GM12864 (cell line): ENCODE measurements around the gene LINC00632.

ENCODE experiments used
- DNase-seq: peaks from one replicate; pipeline ENCODE4 v3.0.0-alpha.2; 2011; ENCODE audit warnings: low read depth
- H3K4me3 ChIP-seq: 2 replicates; pipeline ENCODE4 v1.5.1; 2011; ENCODE audit warnings: mild to moderate bottlenecking, low read depth, low read length, control low read depth
- TF ChIP-seq, protein P1 (sequence below): IDR thresholded peaks from 2 replicates; pipeline ENCODE4 v1.5.1; 2011; ENCODE audit warnings: low read depth, mild to moderate bottlenecking, moderate library complexity, low read length, control low read depth, inconsistent platforms; ENCODE audit errors: missing control alignments

LINC00632 gene

GRCh38 chrX:140836874-140837273 lies 127.3 kb downstream of the LINC00632 start:
- H3K4me3 ChIP-seq: no peak overlapping the region
- DNase-seq: no peak
- TF ChIP-seq, protein P1, sequence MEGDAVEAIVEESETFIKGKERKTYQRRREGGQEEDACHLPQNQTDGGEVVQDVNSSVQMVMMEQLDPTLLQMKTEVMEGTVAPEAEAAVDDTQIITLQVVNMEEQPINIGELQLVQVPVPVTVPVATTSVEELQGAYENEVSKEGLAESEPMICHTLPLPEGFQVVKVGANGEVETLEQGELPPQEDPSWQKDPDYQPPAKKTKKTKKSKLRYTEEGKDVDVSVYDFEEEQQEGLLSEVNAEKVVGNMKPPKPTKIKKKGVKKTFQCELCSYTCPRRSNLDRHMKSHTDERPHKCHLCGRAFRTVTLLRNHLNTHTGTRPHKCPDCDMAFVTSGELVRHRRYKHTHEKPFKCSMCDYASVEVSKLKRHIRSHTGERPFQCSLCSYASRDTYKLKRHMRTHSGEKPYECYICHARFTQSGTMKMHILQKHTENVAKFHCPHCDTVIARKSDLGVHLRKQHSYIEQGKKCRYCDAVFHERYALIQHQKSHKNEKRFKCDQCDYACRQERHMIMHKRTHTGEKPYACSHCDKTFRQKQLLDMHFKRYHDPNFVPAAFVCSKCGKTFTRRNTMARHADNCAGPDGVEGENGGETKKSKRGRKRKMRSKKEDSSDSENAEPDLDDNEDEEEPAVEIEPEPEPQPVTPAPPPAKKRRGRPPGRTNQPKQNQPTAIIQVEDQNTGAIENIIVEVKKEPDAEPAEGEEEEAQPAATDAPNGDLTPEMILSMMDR: no peak
